Limb (tissue), 2 donors: Measurements from ENCODE around the gene ALKAL2.
"Not testable (repeated sequence)": the region's sequence is repeated elsewhere in the genome, so short reads cannot be mapped to it uniquely, and the experiment has no call there.

Source experiments
- DNase-seq, 2 donors: peaks; one replicate each; pipeline ENCODE4 v3.0.0-alpha.2; 2016; ENCODE audit errors: extremely low spot score in 2 of 2

ALKAL2 gene, protein sequence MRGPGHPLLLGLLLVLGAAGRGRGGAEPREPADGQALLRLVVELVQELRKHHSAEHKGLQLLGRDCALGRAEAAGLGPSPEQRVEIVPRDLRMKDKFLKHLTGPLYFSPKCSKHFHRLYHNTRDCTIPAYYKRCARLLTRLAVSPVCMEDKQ

DNA sequence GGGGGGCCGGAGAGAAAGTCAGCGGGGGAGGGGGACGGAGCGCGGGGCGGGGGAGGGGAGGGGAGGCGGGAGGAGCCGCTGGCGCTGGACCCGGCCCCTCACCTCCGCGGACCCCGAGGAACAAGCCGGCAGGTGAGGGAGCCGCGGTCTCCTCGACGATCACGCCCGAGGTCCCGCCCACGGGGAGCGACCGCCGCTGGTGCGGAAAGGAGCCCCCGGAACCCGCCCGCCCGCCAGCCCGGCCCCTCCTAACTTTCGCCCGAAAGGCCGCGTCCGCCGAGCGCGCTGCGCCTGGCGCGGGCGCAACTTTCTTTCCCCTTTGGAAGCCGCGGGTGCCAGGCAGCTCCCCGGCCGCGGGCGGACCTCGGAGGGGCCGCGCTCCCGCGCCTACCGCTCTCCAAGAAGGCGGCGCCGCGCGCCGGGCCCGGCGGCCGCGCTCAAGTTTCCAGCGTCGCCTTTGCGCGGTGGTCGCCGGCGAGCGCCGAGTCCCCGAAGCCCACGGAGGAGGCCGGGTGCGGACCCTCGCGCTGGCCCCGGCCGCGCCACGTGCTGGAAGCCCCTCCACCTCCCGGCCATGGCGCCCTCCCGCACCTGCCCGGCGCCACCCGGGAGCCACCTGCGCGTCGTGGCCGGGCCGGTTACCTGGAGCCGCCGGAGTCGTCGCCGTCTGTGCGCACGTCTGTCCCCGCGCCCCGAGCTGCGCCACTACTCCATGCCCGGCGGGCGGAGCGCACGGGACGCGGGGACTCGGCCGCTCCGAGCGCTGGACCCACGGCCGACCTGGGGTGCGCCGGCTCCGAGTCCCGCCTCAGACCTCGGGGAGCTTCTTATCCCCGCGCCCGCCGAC is at the start of gene ALKAL2:
Gene ALKAL2, minus strand, starts transcription at position 181 of the 847 bp plus-strand sequence. CDS start 256 bp downstream, outside the sequence.
- DNase-seq: peak in 1 of 2 donors; percentile 62

DNA sequence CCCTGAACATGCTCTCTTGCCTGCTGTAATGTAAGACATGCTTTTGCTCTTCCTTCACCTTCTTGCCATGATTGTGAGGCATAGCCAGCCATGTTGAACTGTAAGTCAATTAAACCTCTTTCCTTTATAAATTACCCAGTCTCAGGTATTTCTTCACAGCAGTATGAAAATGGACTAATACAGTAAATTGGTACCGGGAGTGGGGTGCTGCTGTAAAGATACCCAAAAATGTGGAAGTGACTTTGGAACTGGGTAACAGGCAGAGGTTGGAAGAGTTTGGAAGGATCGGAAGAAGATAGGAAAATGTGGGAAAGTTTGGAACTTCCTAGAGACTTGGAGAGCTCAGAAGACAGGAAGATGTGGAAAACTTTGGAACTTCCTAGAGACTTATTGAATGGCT is 49.1 kb upstream of the ALKAL2 start:
- DNase-seq: not testable (repeated sequence)

DNA sequence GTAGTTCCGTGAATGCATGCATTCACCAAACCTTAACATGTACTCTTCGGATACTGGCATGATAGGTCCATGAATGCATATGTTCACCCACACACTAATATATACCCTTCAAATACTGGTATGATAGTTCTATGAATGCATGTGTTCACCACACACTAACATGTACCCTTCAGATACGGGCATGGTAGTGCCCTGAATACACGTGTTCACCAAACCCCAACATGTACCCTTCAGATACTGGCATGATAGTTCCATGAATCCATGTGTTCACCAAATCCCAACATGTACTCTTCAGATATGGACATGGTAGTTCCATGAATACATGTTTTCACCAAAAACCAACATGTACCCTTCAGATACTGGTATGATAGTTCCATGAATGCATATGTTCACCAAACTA is 48.5 kb upstream of the ALKAL2 start:
- no peak for DNase-seq

DNA sequence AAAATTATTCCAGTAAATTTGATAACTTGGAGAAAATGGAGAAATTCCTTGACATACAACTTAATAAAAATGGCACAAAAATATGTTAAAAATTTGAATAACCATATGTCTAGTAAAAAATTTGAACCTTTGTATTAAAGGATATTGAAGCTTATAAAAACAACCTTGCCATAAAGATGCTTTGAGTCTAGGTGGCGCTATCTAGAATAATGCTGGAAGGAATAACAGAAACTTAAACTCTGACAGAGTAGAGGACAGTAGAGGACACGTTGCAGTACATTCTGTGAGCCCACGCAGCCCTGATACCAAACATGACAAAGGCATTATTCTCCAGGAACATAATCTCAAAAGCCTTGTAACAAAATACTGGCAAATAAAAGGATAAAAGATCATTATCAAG is 44.7 kb upstream of the ALKAL2 start:
- no peak for DNase-seq

DNA sequence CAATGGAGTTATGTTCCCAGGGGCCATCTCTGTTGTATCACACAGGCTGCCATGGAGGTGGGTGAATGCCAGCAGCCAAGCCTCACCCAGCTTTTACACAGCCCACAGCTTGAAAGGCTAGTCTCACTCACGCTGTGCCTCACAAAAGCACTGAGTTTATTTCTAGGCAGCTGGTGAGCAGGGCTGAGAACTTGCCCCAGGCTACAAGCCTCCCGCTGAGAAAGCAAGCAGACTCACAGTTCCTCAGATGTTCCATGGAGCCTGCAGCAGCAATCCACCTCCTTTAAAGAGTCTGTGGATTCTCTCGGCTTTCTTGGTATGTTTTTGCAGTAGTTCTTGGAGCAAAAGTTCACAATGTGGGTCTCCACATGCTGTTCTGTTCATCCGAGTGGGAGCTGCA is 40.9 kb upstream of the ALKAL2 start:
- DNase-seq: no peak

DNA sequence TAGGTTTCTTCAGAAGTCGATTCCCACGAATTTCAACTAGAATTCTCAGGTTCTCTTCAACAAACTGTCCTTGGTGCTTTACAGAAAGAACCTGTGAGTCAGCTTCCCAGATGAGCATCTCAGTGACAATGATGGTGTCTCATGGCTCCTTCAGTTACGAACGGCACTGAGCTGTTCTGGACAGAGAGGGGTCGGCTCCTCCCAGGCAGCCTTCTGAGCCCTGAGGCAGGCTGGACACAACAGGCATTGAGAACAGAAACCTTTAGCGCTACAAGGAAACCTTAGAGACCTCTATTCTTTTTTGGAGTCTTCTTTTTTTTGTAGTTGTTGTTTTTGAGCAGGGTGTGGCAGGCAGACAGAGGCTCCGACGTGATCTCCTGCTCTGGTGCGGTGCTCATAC is 35.1 kb upstream of the ALKAL2 start:
- DNase-seq: no peak

DNA sequence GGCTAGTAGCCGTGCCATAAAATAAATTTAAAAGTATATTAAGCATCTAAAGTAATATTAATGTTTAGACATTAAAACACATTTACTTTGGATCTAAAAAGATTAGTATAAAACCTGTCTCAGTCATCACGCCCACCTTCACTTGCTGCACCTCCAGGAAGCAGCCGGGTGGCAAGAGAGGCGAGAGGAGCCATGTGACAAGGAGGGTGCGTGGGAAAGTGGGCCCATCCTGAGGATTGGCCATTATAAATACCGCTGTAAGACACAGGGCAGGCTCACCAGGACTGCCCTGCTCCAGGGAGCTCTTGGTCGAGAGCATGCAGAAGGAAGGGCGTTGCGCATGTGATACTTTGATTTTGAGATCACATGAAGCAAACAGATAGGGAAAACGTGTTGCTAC is 34.4 kb upstream of the ALKAL2 start:
- DNase-seq: no peak

DNA sequence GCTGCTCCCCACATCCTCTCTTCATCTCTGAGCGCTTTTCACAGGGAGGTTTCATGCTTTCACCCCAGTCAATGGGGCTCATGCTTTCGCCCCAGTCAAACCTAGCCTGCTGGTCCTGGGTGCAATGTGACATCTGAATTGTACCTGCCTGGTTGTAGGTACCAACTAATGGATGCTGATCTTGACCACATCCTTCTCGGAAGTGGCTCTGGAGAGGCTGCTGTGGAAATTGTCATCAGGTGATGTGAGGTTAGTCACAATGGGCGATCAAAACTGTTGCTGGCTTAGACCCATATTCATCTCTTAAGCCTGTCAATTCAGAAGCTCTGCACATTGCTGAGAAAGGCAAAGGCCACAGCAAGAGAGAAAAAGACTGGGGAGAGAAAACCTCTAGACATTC is 32.7 kb upstream of the ALKAL2 start:
- no peak for DNase-seq

DNA sequence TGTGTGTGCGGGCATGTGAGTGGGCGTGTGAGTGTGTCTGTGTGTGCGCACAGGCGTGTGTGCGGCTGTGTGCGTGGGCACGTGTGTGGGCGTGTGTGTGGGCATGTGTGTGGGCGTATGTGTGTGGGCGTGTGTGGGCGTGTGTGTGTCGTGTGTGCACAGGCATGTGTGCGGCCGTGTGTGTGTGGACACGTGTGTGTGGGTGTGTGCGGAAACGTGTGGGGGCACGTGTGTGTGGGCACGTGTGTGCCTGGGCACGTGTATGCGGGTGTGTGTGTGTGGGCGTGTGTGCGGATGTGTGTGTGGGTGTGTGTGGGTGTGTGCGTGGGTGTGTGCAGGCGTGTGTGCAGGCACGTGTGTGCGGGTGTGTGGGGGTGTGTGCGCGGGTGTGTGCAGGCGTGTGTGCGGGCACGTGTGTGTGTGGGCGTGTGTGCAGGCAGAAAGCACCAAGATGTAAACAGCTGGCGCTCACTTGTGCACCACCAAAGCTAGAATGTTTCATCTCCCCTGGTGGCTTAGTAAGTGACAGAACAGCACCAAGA is 31.2 kb upstream of the ALKAL2 start:
- no peak for DNase-seq

DNA sequence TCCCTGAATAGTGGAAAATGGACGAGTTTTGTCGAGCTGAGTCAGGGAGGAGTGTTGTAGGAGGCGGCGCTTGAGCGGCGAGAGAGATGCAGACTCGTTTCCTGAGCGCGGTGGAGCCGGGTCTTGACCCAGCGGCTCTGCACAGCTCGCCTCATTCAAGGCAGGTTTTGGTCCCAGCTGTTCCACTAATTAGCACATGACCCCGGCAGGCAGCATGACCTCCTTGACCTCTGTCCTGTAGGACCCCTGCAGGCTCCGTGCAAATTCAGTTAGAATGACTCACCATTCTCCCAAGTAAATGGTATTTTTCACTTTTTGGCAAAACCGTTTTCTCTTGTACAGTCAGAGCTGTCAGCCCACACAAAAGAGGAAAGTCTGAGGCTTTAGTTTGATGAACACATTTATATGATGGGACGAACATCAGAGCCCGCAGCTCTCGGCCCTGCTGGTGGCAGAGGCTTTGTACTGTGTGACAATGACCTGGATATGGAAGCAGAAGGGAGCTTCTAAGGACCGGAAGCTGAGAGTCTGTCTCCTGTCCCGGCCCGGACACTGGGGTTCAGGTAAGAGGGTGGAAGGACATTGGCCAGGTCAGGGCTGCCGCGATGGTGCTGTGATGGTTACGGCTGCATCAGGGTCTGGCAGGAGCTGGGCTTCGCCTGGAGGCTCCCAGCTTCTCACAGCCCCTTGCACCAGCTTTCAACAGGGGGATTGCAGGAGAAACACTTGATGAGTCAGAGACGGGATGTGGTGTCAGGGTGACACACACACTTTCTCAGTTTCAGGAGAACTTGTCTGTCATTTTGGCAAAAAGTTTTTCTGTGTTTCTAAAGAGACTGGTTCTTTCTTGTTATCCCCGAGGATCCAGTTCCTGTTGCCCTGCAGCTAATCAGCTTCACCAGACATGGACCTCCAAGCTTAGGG is 29.9 kb upstream of the ALKAL2 start:
- no peak for DNase-seq

DNA sequence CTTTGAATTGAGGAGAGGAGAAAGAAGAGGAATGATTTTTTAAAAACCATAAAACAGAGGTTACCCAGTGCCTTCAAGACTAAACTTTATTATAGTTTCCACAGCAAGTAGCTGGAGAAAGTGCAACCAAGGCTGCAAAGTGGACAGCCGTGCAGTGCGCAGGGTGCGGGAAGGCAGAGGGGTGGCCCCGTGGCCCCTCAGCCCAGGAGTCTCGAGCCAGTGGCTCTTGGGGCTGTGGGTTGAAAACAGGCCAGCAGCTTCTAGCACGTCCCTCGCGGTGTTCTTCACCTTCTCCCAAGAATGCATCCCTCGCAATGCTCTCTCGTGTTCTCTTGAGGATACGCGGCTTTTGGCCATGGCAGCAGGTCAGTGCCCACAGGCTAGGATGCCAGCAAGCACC is 28.5 kb upstream of the ALKAL2 start:
- no peak for DNase-seq

DNA sequence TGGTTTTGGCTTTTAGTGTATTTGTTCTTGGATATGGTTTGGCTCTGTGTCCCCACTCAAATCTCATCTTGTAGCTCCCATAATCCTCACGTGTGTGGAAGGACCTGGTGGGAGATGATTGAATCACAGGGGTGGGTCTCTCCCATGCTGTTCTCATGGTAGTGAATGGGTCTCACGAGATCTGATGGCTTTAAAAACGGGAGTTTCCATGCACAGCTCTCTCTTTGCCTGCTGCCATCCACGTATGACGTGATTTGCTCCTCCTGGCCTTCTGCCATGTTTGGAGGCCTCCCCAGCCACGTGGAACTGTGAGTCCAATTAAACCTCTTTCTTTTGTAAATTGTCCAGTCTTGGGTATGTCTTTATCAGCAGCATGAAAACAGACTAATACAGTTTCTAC is 28.0 kb upstream of the ALKAL2 start:
- DNase-seq: not testable (repeated sequence)

DNA sequence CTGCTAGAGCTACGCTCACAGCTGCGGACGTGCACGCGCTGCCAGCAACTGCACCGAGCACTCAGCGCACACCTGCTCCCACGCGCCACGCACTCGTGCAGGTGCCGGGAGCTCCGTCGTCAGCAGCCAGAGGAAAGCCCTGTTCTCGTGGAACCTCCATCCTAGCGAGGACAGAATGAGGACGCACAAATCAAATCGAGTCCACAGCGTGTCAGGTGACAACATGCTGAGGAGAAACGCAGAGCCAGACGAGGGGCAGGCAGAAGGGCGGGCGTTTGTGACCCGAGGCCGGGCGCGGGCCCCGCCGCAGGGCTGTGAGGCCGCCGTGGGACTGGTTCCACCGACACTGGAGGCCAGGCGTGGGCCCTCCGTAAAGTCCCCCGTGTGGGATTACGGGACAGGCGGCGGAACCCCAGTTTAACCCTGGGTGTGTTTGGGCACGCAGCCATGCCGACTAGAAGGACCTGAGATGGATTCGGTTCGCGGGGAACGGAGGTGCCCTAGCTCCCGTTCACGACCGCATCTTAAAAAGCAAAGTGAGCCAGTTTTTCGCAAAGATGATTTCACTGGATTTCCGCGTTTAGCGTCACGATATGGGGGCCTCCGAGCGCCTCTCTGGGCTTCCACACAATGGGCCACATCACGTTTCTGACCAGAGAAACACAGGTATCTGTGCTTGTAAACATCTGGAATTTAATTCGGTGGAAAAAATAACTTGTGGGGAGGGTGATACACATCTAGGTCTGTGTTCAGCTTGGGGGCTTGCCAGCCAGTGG is 26.9 kb upstream of the ALKAL2 start:
- DNase-seq: no peak

DNA sequence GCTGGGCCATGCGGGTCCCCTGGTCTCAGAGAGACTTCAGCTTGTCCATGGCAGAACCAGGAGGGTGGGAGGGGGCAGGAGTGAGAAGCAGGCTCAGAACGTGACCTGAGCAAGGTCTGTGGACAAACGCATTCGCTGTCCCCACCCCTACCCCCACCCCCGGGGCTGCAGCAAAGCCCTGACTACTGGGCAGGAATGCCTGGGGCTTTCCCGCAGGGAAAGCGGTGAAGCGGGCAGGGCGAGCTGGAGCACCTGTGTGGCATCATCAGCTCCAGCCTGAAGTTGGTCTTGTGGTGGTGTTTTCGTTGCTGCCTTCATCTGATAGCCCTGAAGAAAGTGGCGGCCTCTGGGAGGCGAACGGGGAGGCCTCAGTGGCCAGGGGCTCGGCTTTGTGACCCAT is 26.1 kb upstream of the ALKAL2 start:
- DNase-seq: no peak

DNA sequence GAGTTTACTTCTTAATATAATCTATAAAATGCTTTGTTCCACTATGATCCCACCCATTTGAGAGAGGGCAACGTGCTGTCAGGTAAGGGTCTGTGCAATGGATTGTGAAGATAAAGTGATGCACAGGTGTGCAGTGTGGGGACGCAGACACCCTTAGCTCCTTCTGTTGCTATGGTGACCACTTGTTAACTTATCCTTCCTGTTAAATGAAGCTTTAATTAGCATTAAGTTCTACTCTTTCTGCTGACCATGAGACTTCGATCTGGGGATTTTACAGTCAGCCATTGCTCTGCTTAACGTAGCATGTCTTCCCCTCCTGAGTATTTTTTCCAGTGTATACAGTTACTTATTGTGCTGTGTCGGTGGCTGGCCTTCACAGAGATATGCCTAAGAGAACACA is 23.1 kb upstream of the ALKAL2 start:
- no peak for DNase-seq

DNA sequence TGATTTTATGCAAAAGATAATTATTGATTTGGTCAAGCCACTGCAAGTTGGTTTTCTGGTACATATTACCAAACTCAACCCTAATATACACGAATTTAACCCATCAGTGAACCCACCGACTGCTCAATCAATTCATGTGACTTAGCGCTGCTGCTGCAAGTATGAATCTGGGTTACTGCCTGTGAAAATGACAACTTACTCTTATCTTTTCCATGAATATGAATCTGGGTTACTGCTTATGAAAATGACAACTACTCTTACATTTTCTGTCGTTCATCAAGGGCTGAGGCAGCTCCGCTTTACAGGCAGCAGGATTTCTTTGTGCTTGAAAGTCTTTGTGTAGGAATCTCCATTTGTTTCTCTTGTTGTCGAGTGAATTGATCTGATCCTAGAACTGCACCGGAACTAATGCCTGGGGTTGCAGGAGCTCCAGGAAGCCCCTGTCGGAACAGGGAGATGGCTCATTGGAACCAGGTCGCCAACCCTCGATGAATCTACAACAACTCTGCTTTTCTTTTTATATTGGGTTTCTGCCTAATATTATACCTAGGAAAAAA is 22.1 kb upstream of the ALKAL2 start:
- DNase-seq: no peak

DNA sequence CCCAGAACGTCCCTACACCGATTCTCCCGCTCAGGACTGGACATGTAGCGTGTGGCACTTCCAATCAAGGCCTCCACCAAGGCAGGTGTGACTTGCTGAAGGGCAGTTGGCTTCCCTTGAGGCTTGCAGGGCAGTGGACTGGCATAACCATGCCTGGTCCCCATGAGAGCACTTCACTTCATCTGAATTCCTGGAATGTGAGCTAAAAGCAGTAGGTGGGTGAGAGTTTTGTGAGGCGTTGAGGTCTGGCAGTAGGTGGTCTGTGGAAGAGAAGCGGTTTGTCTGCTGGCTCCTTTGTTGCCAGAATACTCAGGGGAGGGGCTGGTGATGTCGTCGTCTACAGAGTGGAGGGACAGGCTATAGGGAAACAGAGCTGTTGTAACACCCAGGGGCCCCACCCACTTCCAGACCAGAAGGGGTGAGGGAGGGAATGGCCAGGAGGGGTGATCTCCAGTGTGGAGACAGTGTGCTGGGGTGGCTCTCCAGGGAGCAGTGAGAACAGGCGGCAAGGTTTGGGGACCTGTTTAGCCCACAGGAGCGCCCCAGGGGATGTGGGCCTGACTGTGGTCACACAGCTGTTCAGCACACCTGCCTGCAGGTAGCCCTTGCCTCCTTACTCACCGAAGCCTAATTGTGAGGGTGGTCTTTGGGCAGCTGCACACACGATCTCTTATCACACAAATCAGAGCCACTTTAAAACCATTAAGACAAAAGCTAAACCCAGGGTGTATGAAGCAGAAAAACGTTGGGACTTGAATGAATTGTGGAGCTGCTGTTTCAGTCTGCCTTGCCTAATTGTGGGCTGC is 21.5 kb upstream of the ALKAL2 start:
- DNase-seq: peak in 1 of 2 donors; percentile 48

DNA sequence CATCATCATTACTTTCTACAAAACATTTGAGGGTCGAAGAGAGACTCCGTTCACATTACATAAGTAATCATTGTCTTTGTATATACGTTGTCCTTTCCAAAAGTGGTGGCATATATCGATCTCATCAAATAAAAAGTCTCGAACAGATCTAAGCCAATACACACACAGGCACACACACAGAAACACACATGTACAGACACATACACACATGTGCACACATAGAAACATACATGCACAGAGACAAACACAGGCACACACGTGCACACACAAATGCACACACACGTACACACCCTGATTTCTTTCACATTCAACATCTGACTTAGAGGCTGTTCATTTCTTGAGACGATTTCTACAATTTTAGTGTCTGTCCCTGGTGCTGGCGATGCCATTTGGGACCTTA is 17.5 kb upstream of the ALKAL2 start:
- DNase-seq: no peak

DNA sequence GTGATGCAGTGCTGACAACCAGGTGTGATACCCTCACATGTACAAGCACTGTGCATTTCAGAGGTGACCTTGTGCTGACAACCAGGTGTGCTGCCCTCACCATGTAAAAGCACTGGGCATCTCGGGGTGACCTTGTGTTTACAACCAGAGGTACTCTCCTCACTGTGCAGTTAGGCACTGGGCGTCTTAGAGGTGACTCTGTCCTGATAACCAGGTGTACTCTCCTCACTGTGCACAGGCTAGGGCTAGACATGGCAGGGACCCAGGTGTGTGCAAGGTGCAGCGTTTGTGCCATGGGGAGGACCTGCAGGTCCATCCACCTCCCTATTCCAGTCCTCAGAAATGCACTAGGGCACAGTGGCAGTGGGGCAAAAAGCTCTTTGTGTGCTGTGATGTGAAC is 8.5 kb upstream of the ALKAL2 start:
- DNase-seq: no peak

DNA sequence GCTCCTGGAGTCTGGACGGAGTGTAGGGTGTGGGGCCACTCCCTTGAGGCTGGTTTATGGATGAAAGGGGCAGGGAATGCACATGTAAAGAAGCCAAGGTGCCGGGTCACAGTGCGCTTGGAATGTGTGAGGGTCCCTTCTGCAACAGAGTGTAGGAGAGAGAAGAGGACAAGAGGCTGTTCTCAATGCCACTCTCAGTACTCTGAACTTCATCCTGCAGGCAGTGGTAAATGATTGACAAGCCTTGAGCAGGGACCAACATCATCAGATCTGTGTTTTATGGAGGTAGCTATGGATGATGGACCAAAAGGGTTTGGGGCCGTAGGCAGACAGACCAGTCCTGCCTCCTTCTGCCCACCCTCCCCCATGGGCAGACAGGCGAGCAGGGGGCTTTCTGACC is 7.2 kb upstream of the ALKAL2 start:
- no peak for DNase-seq
